HT-29 (cell line): ENCODE results near the gene STK24. TPM values are rescaled to one million over a fixed set of nuclear protein-coding genes. Genes with fewer than 3 reads are reported as not detected.

Source experiments
- DNase-seq: peaks from one replicate; pipeline ENCODE4 v3.0.0-alpha.2; 2015; ENCODE audit warnings: low spot score
- total RNA-seq: library from RNA; depleted of rRNA; stranded (reverse); fragments of >200 nt; shearing (Covaris generic); gene quantifications from 2 replicates; pipeline ENCODE4 v1.2.3, GENCODE V29; 2014

STK24 gene
- total RNA-seq, 1 experiment from 2014 or later = 113 TPM

DNA sequence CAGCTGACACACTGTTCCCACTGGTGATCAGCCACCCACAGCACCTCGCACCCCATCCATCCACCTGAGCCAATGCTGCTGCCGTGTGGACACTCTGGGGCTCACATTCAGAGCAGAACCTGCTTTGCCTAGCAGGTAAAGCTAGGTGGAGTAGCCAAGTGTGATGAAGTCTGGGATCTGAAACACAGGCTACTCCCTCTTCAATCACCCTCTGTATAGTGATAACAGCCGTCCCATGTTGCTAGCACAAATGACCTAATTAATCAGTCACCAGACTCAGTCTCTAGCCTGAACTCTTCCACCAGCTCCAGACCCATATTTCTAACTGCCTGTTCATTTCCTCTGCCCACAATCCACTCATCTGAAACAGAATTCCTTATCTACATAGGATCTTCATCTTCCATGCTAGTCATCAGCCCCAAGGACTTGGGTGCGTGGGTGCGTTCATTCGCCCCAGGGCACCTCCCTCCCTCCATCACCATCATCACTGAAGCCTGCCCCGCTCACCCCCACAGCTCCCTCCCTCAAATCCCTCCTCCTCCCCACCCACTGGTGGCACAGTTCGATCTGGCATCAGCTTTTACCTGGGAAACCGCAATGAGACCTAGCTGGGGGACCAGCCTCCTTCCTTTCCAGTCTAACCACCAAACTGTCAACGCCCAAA, 19.8 kb downstream of the STK24 start:
- peak; percentile 59 for DNase-seq

DNA sequence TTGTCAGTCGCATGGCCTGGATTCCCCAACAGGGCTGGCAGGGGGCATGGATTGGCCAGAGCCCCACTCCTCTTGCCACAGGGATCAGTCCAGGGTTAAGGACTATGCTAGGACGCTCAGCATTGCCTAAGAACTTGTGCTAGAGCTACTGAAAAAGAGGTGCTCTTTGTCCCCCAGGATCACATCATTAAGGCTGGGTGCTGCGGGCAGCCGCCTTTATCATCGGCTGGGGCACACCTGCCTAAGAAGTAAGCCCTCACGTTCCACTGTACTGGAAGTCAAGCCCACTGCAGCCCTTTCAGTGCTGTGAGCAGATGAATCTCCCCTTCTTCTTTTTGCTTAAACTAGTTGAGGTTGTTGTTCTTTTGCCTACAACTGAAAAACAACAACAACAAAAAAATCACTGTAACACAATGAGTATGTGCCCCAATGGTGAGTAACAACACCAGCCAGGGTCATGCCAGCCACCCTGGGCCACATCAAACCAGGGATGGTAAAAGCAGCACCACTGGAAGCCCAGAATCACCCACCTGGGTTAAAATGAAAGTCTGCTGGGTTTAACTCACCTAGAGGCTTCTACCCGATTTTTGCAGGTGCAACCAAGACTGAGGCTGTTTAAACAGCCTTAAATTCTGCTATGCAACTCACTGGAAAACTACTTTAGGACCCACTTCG, 20.6 kb downstream of the STK24 start:
- DNase-seq = no peak

DNA sequence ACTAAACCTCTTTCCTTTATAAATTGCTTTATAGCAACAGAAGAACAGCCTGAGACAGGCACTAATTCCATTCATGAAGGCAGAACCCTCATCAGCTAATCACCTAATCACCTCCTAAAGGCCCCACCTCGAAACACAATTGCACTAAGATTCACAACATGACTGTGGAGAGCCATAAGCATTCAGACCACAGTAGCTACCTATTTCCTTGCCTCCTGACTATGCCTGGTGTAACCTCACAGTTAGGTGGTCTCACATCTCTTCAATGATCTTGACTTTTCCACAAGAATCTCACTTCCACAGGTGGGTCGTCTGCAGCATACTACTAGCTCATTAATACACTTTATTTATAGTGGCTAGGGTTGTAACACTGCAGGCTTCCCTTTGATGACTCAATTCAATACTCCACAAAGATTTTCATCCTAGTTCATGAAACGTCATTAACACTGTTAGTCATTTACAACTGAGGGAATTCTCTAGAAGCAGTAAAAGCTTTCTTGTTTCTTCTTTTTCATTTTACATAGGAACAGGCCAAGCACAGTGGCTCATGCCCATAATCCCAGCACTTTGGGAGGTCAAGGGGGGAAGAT, 27.1 kb downstream of the STK24 start:
- DNase-seq = no peak

DNA sequence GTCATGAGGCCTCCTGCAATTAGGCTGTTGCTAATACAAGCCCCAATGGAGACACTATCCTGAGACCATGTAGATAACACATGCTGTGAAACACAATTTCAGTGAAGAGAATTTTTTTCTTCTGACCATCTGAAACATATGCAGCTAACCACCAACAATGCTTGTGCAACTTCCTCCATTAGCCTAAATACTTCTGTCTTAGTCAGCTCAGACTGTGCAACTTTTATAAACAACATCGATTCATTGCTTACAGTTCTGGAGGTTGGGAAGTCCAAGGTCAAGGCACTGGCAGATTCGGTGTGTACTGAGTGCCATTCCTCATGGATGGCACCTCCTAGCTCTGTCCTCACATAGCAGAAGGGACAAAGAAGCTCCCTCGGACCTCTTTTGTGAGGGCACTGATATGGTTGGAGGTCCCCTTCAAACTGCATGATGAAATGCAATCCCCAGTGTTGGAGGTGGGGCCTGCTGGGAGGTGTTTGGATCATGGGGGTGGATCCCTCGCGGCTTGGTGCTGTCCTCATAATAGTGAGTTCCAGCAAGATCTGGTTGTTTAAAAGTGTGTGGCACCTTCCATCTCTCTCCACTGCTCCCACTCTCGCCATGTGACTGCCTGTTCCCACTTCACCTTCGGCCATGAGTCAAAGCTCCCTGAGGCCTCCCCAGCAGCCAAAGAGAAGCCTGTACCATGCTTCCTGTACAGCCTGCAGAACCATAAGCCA, 27.7 kb downstream of the STK24 start:
- DNase-seq = no peak

DNA sequence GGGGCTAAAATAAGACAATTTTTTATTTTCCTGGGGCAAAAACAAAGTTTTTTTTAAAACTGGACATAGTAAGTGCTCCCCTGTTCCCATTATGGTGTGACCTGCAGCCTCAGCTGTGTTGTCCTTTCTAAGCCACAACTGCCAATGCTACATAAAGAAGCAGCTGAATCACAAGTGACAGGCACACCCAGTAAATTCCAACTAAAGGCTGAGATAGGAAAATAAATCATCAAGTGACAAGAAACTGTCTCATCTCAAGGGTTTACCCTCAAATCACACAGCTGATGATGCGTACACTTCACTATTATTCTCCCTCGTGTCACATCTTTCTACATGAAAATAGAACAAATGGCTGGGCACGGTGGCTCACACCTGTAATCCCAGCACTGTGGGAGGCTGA, 28.7 kb downstream of the STK24 start:
- DNase-seq = no peak

- no peak for DNase-seq
These were observed 29.5 kb downstream of the STK24 start for GRCh38 chr13:98547455-98547854.

DNA sequence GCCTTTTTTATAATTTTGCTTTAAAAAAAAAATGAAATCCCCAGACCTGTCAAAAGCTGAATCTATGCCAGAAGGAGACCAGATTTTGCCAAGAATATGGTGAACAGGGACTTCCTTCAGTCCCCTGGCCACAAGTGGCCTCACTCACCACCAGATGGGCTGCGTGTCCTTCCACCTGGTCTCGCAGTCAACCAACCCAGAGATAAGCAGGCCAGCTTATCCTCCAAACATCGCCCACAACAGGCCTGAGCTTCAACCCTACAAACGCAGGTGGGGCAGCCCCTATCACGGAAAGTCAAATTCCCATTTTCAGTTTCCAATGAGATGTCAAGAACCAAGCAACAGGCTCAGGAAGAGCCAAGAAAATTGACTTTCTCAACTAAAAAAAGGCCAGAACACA, 30.5 kb downstream of the STK24 start:
- DNase-seq = no peak

DNA sequence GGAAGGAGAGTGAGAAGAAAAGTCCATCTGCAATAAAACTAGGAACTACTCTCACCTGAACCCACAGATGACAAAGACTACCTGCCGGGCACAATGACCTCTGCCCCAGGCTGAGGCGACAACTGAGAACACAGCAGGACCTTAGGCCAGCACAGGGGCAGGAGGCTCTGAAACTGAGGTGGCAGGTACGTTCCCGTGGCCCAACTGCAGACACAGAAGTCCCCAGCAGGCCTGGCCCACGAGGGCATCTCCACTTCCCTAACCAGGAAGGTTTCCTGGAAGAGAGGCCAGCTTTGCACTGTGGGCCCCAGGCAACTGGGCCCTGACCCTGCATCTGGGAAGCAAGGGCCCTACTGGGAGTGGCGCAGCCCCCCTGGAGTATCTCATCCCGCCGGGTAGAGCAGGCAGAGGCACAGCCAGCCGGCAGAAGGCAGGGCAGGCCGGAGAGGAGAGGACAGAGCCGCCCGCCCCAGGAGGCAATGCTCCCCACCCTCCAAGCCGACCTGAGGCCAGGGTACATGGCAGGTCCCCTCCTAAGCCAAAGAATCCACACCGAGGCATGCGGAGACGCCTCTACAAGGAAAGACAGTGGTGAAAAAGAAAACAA, 32.7 kb downstream of the STK24 start:
- DNase-seq = no peak

- no peak for DNase-seq
These were observed 33.4 kb downstream of the STK24 start for GRCh38 chr13:98543378-98544103.

- no peak for DNase-seq
These were observed 34.1 kb downstream of the STK24 start for GRCh38 chr13:98542568-98543377.

DNA sequence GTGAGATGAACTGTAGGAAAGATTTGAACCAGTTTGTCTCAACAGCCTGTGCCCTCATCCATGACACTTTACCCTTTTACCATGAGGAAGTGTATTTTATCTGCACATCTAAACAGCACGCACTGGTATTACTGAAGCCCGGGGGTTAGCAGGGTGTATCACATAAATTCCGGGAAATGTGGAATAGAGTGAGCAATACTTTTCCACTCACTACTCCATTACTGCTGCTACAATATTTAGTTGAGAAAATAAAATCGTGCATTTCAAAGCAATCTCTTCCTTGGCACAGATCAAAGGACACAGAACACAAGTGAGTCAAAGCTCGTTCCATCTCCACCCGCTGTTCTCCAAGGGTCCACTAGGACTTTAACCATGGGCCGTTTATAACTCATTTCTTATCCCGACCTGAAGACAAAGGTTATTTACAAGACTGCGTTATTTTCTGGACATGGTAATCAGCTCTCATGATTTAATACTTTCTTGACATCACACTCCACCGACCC, 35.2 kb downstream of the STK24 start:
- DNase-seq = peak; percentile 57

DNA sequence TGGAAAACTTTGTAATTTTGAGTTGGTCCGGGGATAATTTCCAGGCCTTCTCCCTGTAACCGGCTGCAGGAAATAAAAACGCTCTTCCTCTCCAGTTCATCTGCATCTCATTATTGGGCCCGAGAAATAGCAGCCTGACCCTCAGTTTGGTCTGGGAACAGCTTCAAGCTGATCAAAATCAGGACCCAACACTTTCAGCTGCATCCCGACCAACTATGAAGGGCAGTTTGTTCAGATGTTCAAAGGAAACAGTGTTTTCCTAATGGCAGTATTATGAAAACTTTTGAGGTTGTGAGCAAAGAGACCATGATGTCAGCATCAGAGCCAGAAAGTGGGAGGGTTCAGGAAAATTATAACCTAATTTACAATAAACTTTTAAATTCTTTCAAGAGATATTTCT, 35.7 kb downstream of the STK24 start:
- DNase-seq = no peak

DNA sequence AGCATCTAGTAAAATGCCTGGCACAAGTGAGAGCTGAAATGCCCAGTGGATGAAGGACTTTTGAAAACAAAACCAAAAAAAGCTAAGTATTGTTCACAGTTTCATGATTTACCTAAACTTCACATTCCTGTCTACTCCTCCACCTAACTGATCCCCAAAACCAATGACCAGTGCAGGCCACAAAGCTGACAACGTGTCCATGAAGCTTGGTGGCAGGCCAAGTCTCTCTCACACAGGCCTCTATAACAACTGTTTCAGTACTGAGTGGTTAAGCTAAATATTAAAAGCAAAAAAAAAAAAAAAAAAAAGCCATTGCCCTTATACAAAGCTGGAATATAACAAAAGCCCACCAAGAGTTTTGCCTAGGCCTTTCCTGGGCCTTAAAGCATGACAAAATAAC, 36.4 kb downstream of the STK24 start:
- DNase-seq = no peak

DNA sequence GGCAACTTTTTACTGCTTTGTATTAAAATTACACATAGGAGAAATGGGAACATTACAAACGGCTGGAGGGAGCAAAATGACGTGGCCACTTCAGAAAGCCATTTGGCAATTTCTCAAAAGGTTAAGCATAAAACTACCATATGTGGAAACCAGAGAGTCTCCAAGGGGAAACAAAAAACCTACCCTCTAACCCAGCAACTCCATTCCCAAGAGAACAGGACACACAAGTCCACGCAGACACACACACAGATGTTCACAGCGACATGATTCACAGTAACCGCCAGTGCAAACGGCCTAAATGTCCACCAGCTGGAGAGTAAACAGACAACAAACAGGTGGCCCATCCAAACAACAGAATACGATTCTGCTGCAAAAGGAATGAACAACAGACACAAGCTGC, 37.2 kb downstream of the STK24 start:
- DNase-seq = no peak

DNA sequence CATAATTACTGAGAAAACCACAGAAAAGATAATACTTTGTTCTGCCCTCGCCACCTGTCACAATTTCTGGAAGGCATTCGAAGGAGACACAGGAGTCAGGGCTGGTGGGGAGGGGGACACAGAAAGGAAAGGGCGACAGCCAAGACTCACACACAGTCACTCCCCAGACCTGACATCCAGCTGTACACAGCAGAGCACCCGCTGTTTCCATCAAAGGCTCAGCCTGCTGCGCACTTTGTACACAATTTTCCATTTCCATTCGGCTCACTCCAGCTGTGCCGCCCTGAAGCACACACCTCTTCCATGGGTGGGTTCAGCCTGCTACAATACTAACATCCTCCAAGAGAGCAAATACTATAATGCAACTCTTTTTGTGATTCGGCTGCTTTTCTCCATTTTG, 38.0 kb downstream of the STK24 start:
- DNase-seq = no peak

GRCh38 chr13:98537740-98538139, 39.2 kb downstream of the STK24 start:
- no peak for DNase-seq

DNA sequence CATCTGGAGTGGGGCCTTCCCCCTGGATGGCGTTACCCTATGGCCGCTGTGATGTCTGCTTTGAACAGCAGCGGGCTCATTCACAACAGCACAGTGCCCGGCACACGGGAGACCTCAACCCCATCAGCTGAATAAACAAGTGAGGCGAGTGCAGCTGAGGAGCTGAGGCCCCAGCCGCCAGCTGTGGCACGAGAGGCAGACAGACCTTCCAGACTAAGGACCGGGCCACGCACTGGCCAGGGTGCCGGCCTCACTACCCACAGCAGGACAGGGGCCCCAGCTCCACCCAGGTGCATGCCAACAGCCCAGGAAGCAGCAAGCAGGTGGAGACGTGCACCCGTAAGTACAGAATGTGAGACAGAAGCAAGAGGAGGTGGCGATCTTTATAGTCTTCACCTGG, 39.6 kb downstream of the STK24 start:
- peak; percentile 55 for DNase-seq

DNA sequence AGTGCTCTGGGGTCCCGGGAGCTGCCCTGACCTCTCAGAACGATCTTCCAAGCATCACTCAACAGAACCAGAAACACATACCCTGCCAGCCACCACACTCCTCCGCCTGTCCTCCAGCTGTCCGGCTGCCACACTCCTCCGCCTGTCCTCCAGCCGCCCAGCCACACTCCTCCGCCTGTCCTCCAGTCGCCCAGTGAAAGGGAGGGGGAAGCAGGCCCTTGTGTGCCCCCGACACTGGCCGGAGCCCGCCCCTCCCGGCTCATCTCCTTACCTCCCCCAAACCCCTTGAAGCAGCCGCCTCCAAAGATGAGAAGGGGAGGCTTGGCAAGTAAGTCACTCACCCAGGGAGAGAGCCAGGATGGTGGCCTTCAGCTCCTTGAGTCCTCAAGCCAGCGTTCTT, 40.2 kb downstream of the STK24 start:
- DNase-seq = no peak

DNA sequence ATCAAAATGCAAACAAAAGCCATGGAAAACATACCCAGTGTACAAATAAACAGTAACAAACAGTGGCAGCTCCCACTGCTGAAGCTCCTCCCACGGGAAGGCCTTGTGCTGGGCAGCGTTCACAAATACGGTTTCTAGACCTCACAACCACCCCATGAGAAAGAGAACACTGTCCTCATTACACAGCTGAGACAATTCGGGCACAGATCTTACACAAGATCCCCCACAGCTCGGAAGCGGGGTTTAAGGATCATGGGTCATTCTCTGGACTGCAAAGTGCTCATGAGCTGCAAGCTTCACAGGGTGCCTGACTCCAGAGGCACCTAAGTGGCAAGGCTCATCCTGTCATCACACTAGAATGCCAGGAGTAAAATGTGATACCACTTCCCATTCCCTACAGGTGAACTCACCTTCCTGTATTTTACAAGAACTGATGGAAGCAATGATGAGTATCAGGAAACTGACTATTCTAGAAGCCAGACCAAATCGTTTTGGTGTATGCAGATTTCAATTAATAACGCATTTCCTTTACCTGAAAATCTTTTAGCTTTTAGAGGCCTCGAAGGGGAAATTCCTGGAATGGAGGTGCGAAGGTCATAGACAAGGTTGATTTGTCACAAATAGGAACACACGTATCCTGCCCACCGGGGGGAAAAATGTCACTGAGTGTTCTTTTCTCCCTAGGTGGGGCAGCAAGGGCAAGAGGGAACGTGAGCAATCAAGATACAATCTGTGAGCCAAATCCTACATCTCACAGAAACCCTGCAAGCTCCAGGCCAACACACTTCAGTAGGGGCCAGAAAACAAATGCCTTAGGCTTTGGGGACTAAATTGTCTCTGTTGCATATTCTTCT, 41.2 kb downstream of the STK24 start:
- DNase-seq = peak; percentile 34
